ENCODE measurements around the gene KCNMA1.

The KCNMA1 gene

DNA sequence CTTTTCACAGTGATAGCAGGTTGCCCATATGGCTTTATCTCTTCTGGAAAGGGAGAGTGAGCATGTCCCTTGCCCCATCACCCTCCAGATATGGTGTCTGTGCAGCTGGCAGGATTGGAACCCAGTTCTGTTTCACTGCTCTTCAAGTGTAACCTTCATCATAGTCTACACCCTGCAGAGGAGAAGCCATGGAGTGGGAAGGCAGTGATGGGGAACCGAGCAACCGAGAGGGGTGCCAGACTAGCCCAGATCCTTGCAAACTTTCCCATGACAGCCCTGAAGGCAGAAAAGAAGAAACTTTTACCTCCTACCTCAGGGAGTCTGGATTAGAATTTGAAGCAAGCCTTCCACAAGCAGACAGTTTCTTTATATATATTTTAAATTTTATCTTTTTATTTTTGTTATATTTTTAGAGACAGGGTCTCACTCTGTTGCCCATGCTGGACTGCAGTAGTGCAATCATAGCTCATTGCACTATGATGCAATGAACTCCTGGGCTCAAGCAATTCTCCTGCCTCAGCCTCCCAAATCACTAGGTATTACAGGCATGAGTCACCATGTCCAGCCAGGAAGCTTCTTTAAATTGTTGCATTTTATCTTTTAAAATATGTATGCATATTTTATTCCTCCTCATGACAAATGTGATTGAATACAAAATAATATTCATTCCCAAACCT lies 133.3 kb downstream of the KCNMA1 start:
- DNase-seq: no peak

GRCh38 chr10:77501846-77502261 lies 135.8 kb downstream of the KCNMA1 start:
- no peak for DNase-seq

DNA sequence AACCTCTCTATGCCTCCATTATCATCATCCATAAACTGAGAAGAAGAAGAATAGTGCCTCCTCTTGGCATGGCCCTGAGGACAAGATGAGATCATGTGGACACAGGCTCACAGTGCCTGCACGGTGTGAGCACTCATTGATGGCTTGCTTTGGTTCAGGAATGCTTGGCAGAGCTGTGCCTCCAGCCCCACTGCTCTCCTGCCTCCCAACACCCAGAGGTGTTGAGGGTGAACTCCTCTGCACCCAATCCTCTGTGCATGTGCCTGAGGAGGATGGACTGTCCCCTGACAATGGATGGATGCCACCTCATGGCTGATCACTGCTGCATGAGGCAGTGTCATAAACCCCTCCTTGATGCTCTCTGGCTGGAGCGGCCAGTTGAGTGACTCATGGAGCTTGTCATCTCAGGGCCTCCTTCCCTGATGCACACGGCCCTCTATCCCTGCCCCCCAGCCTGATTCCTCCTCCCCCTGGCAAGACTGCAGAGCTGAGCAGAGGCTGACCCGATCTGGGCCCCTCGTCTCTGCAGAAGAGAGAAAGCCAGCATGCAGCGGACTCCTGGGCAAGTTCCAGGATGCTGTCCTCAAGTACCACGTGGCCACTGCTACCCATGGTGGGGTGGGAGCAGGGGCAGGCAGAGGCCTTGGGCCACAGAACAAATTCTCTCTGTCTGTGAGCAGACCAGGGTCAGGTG lies 136.3 kb downstream of the KCNMA1 start:
- peak; percentile 55 for DNase-seq

GRCh38 chr10:77500754-77501151 lies 136.9 kb downstream of the KCNMA1 start:
- no peak for DNase-seq

DNA sequence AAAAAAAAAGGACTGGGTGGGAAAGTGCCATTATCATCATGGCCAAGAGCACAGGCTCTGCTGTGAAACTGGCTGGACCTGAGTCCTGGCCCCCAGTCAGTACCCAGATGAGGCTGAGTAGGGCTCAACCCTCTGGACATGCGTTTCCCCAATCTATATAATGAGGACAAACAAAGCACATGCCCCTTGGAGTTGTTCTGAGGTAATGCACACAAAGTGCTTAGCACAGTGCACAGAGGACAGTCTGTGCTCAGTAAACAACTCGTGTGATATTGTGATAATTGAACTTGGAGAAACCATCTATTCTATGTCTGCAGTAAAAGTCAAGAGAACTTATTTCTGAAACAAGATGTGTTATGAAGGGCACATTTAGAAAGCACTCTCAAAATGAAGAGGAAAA lies 138.8 kb downstream of the KCNMA1 start:
- DNase-seq: no peak

GRCh38 chr10:77498210-77498609 lies 139.4 kb downstream of the KCNMA1 start:
- DNase-seq: no peak

- no peak for DNase-seq
Measured at GRCh38 chr10:77497748-77498147, 139.9 kb downstream of the KCNMA1 start.

- DNase-seq: no peak
Measured at GRCh38 chr10:77496941-77497420, 140.6 kb downstream of the KCNMA1 start.

GRCh38 chr10:77494756-77495541 lies 142.7 kb downstream of the KCNMA1 start:
- DNase-seq: peak; percentile 35

DNA sequence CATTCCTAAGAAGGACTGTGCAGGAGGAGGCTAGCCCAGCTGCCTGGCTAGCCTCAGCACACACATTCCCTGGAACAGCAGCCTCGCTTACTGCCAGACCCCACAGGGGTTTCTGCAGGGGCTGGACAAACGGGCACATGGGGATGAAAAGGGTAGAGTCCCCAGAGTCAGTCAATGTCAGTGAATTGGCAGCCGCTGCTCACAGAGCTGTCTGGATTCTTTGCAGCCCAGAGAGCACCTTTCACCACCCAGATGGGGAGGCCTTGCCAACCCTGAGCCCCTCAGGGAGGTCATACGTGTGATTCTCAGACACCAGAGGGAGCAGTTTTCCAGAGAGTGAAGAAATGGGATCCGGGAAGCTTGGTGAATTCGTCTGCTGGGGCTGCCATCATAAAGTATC lies 143.3 kb downstream of the KCNMA1 start:
- DNase-seq: no peak

- DNase-seq: no peak
Measured at GRCh38 chr10:77493851-77494261, 143.8 kb downstream of the KCNMA1 start.

DNA sequence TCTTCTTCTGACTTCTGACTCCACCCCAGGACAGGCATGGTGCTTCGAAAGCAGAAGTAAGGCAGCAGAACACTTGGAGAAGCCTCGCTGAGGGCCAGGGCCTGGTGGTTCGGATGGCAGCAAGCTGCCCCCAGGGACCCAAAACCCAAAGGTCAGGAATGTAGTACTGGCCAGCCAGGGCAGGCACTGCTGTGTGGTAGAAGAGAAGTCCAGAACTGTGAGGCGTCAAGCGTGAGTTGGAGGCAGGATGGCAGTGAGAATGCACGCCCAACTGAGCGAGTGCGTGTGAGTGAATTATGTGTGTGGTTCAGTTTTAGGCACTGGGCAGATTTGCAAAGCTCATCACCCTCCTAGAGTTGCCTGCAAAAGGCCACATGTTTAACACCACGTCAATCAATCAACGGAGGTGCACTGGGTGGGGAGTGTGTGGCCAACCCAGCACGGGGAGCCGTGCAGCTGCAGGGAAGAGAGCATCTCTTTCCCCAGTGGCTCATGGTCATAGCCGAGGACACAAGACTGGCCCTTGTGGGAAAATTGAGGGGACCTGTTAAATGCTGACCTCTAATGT lies 144.3 kb downstream of the KCNMA1 start:
- no peak for DNase-seq

DNA sequence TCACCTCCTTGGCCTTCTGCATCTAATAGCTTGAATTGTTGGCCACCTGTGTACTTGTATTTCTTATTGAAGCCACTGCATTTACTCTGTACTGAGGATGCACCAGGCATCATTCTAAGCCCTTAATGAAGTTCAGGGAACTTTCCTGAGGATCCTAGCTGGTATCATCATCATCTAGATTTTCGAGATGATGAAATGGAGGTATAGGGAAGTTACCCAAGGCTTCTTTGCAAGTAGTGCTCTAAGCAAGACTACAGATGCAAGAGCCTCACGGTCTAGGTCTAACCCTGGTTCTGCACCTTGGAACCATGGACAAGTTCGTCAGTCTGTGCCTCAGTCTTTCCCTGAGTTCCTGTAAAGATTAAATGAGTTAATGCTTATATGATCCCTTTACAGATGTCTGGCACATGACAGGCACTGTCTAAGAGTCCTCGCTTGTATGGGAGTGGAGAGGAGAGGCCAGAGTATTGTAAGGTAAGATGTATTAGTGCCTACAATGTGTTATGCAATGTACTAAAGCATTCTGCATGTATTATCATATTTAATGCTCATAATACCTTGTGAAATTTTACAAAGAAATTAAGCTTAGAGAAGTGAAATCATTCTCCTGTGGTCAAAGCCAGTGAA lies 145.1 kb downstream of the KCNMA1 start:
- DNase-seq: peak; percentile 13

GRCh38 chr10:77490534-77491314 lies 146.9 kb downstream of the KCNMA1 start:
- no peak for DNase-seq

- no peak for DNase-seq
Measured at GRCh38 chr10:77486517-77486916, 151.1 kb downstream of the KCNMA1 start.

- no peak for DNase-seq
Measured at GRCh38 chr10:77485847-77486246, 151.8 kb downstream of the KCNMA1 start.

- no peak for DNase-seq
Measured at GRCh38 chr10:77482072-77482471, 155.5 kb downstream of the KCNMA1 start.

GRCh38 chr10:77479586-77479985 lies 158.0 kb downstream of the KCNMA1 start:
- no peak for DNase-seq

DNA sequence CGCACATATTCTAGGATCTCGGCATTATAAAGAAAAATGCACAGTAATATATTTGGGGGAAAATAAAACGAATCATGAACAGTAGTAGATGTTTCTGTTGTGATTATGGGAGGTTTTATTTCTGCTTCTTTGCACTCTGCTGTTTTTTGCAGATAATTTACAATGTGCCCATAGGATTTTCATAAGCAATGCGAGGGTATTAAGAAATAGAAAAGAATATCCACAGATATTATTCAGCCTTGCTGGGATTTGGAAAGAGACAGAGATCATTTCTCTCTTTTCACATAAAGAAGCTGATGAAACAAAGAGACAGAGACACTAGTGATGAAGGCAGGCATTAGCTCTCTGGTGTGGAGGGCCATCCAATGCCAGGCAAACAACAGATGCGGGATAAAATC lies 158.6 kb downstream of the KCNMA1 start:
- no peak for DNase-seq

GRCh38 chr10:77478247-77478961 lies 159.2 kb downstream of the KCNMA1 start:
- DNase-seq: no peak

DNA sequence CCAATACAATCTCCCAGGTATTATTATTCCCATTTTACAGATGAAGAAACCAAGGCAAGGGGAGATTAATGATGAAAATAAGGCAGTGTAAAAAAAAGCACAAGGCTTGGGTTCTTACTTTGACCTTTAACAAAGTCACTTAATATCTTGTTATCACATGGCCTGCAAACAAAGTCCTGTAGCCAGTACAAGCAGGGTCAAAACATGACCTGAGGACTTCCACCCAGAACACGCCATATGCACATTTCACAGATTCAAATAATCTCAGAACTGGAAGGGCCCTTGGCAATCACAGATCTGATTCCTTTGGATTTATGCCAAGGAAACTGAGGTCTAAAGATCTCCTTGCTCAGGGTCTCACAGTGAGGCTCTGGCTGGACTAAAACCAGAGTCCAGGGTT lies 162.1 kb downstream of the KCNMA1 start:
- no peak for DNase-seq
